G401.6 (cell line): ENCODE results near the gene ANKRD39.

Source experiments
- FAIRE-seq: peaks from 2 replicates; lab custom pipeline; 2012; peaks lifted over from hg19 to GRCh38; lab: Jason Lieb, UNC

The ANKRD39 gene

GRCh38 chr2:96853321-96853720 lies 4.5 kb downstream of the ANKRD39 start:
- no peak for FAIRE-seq

DNA sequence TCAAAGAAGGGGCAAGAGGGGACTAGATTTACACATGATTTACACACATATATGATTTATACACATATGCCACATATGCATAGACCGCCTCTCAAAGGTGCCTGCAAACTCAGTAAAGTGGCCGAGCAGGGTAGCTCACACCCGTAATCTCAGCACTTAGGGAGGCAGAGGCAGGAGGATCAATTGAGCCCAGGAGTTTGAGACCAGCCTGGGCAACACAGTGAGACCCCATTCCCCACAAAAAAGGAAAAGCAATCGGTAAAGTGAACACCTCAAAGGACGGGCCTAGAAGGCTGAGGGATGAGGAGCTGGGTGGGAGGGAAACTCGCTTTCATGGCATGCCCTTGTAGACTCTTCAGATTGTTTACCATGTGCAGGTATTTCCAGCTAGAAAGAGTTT lies 5.1 kb downstream of the ANKRD39 start:
- FAIRE-seq, result no peak

GRCh38 chr2:96848264-96848663 lies 9.6 kb downstream of the ANKRD39 start:
- no peak for FAIRE-seq

GRCh38 chr2:96847586-96847985 lies 10.2 kb downstream of the ANKRD39 start:
- no peak for FAIRE-seq

DNA sequence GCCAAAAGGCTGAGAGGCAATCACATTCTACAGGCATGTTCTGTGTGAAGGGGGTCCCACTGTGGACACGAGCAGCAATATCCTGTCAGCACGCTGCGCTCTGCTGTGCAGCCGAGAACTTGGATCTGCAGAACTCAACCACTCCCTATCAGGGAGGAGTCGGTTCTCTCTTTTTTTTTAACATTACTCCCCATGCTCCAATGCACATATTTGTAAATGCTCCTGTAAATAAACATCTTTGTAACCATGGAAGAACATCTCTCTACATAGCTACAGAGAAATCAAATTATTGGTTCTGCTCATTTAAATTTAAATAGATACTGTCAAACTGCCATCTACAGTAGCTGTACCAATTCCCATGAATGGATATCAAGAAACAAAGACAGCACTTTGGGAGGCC lies 11.0 kb downstream of the ANKRD39 start:
- no peak for FAIRE-seq

GRCh38 chr2:96844405-96844808 lies 13.4 kb downstream of the ANKRD39 start:
- FAIRE-seq, result no peak

DNA sequence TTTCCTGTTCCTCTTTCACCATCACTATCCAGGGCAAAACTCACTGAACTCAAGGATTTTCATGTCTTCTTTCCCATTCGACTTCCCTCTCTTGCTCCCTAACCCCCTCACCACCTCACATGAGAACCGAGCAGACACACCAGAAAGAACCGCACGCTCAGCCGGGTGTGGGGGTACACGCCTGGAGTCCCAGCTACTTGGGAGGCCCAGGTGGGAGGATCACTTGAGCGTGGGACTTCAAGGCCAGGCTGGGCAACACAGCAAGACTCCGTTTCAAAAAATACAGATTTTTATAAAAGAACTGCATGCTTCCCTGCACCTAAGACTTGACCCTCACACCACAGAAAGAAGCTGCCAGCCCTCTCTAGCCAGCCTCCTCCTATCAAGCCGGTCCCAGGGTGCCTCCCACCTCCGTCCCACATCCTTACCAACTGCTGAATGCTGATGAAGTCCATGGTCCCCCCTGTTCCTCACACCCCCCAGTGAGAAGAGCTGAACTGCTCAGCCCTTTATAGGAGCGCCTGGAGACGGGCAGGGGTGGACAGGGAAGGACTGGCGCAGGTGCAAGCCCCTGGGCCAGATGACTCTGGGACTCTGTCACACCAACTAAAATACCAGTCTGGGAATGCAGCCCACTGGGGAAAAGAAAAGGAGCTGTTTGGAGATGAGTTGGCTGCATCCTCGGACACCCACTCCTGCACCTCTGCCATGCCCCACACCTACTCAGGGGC lies 14.1 kb downstream of the ANKRD39 start, which contains the start of gene ANKRD23:
Gene ANKRD23 (minus strand): TSS at position 484 of the 731 bp plus-strand sequence. CDS start 29 bp downstream, at position 455.
- FAIRE-seq, result no peak

DNA sequence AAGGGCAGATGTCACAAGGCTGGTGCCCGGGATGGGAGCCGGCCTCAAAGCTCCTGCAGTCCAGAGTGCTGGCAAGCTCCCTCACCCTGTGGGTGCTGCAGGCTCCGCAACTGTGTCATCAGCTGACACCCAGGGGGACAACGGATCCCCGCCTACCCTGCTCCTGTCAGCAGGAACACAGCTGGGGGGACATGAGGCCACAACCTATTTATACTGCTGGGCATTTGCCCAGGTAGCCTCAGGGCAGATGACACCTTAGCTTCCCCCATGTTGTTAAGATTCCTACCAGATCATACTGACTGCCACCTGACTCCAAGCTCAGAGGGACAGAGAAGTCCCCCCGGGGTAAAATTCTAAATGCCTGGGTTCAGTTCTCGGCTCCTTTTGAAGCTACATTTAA lies 15.2 kb downstream of the ANKRD39 start:
- no peak for FAIRE-seq

DNA sequence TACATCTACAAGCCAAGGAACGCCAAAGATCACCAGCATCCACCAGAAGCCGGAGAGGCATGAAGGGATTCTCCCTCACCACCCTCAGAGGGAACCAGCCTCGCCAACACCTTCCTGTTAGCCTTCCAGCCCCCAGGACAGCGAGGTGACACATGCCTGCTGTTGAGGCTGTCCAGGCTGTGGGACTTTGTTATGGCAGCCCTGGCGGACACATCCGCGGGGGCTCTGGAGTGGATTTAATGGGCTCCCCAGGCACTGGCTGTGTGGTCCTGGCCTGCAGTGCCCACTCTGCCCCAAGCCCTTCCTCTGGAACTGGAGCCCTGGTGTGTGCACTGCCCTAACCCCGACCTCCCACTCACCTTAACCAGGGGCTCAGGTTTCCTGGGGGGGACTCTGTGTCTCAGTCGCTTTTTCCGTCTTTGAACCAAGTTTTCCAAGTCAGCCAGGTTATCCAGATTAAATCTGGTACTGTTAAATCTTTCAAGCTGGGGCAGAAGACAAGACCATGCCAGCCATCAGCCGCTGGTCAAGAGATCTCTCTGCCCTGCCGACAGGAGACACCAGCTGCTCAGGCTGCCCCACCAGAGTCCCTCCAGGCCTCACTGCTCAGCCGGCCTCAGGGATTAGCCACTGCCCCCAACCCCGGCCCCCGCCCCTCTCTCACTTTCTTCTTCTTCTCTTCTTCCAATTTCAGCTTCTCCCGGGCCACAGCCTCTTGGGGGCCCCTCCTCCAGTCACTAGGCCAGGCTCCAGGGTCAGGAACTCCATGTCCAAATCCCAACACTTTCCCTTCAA lies 15.9 kb downstream of the ANKRD39 start:
- no peak for FAIRE-seq

- no peak for FAIRE-seq
These were observed 17.7 kb downstream of the ANKRD39 start for GRCh38 chr2:96839875-96840850.

DNA sequence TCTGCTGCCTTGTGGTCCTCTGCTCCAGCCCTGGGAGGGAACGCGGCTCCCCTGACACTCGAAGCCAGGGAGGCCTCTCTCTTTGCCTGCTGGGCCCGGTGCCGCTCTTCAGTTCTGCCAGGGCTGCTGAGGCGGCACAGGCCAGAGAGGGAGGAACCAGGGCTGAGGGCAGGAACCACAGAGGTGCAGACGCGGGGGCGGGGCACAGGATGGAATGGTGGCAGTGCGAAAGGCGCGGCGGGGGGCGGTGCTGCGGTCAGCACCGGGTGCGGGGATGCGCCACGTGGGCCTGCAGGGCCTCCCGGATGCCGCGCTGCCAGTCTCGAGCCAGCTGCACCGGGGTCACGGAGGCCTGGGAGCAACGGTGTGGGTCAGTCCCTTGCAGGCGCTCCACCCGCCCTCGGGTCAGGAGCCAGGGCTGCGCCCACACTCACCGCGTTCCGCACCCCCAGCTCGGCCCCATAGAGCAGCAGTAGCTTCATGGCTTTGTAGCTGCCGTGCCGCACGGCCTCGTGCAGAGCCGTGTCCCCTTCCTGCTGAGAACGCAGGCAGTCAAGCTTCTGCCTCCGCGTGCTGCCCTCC lies 18.4 kb downstream of the ANKRD39 start:
- no peak for FAIRE-seq

DNA sequence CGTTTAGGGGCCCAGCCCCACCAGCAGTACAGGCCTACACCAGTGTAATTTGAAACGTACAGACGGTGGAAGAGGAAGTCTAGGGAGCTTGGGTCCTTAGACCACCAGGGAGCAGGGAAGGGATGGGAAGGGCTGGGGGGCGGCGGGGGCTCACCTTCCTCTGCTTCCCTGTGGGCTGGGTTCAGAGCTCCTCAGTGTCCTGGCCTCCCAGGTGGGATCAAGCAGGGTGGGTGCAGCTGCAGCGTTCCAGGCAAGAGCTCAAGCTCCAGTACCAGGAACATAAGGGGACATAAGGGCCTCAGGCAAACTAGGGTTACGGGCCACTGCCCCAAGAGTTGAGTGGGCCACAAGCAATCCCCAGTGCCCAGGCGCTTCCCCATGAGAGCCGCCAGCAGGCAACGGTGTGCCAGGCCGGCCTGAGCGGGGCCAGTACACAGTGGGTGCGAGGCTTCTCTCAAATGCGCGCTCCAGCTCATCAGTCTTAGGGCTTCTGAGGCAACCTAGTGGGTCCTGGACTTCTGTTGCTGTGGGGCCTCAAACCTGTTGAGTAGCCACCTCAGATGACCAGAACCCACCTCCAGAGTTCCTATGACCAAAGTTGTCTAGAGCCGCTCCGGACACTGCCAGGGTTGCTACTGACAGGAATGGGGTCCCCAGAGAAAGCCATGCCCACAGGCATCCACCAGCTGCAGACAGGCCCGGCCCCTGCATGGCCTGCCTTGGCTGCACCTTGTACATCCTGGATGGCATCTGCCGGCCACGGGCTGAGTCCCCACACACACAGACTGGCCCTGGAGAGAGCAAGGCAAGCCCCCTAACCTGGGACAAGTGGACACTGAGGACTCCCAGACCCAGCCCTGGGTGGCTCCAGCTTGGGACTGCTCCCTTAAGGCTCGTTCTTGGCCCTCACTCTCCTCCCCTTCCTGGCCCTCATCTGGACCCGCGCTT lies 19.2 kb downstream of the ANKRD39 start:
- no peak for FAIRE-seq

DNA sequence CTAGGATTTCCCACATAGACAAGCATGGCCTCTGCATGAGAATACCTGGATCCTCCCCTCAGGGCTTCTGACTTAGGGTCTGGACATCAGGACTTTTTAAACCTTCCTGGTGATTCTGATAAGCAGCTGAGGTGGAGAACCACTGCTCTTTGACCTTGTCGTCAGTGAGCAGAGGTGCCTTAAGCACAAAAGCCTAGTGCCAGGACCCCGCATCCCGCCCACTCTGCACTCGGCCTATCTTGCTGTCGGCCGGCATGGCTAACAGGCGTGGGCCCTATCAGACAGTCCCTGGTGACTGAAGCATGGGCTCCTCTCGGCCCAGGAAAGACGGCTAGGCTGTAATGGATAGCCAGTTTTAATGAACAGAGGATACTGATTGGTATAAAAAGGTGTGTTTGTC lies 20.2 kb downstream of the ANKRD39 start:
- no peak for FAIRE-seq

DNA sequence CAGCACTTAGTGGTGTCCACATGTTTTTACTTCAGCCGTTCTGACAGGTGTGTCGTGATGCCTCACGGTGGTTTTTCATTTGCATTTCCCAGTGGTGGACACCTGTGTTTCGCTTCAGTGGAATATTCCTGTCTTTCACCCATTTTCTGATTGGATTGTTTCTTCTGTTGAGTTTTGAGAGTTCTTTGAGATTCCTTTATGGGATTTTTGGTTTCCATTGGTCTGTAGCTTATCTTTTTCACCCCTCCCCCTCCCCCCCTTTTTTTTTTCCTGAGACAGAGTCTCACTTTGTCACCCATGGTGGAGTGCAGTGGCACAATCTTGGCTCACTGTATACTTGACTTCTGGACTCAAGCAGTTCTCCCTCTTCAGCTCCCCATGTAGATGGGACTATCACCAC lies 22.0 kb downstream of the ANKRD39 start:
- FAIRE-seq, result no peak

DNA sequence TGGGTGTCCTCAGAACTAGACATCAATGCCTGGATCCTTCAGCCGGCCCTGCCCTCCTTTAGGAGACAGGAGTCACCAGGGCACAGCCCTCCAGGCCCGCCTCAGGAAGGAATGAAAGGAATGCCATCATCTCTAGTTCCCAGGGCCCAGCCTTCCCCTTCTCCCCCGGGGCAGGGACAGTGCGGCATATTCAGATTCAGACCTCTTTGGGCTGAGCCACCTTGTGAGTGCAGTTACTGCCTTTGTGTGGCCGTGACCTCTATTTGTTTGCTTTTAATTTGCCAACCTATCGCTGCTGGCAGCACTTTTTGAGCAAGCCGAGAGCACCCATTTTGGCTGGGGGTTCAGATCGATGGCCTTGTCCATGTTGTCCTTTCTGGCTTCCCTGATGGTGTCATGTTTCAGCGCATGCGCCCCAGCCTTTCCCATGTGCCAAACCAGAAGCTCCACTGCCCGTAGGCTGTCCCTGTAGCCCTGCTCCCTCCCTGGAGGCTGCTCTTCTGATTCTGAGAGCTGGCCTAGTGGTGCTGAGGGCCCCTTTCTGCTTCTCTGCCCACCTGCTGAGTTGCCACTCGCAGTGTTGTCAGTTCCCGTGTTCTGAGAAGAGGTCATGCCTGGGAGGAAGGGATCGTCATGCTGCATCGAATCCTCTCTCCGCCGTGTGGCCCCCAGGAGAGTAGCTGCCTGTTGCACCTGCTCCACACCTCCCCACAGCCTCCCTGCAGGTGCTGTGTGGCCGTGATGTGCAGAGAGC lies 24.9 kb downstream of the ANKRD39 start:
- FAIRE-seq, result no peak

GRCh38 chr2:96832408-96832753 lies 25.4 kb downstream of the ANKRD39 start:
- no peak for FAIRE-seq

- FAIRE-seq, result no peak
These were observed 26.1 kb downstream of the ANKRD39 start for GRCh38 chr2:96831679-96832078.

- no peak for FAIRE-seq
These were observed 27.7 kb downstream of the ANKRD39 start for GRCh38 chr2:96830044-96830562.

DNA sequence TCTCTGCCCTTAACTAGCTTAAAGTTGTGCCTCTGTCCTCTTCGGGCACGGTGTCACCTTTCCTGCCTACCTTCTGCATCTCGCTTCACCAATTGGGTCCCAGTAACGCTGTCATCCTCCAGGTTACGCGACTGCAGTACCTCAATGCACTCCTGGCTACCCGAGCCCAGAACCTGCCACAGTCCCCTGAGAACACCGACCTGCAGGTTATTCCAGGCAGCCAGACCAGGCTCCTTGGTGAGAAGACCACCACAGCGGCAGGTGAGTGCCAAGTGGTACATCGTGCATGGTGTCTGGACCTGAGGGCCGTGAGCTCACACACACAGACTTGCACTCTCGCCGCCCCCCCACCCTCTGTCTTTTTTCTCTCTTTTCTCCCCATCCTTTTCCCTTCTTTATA lies 28.9 kb downstream of the ANKRD39 start:
- FAIRE-seq, result no peak

DNA sequence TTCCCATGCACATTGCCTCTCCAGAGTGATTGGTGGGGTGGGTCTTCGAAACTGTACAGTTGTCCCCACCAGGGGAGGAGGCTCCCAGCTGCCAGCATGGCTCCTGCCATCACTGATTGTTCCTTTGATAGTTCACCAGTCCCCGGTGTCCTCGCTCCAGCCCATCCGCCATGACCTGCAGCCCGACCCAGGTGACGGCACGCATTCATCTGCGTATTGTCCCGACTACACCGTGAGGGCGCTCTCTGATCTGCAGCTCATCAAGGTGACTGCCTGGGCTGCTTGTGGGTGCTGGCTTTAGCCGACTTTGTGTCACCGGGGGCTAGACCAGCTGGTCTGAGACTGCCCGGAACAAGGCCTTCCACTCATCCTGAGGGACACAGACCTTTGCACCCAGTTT lies 29.4 kb downstream of the ANKRD39 start:
- FAIRE-seq, result no peak
